SW 1271 (cell line): ENCODE results near the gene DAGLA.

Source experiments
- DNase-seq, 2 experiments: peaks; one replicate each; lab custom pipeline; 2025; lab: John Stamatoyannopoulos, UW

Gene DAGLA

DNA sequence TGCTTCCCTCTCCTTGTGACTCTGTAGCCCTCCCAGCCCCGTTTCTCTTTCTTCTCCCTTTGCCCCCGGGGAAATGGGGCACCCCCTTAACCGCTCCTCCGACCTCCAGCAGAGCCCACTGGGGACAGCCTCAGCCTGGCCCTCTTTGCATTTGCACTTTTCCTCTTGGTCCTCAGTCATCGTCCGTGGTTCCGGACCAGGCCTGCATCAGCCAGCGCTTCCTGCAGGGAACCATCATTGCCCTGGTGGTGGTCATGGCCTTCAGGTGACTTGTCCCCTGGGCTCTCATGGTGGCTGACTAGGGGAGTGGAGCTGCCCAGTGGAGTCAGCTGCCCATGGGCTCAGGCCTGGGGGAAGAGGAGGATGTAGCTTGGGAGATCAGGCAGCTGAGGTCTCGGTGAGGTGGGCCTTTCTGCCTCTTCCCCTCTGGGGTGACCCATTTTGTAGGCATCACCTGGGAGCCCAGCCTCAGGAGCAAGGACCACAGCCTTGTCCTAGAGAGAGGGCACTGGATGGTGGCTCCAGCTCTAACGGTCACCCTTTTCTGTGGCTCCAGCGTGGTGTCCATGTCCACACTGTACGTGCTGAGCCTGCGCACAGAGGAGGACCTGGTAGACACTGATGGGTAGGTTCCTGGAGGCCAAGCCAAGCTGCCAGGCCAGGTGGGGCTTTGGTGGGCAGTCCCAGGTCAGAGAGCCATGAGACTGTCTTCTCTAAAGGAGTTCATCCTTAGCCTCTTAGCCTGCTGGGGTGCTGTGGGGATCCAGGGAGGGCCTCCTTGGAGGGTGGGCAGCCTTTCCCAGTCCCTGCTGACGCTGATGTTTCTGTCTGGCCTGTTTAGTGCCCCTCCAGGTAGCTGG, 99.7 kb downstream of the DAGLA start:
- no peak for DNase-seq

DNA sequence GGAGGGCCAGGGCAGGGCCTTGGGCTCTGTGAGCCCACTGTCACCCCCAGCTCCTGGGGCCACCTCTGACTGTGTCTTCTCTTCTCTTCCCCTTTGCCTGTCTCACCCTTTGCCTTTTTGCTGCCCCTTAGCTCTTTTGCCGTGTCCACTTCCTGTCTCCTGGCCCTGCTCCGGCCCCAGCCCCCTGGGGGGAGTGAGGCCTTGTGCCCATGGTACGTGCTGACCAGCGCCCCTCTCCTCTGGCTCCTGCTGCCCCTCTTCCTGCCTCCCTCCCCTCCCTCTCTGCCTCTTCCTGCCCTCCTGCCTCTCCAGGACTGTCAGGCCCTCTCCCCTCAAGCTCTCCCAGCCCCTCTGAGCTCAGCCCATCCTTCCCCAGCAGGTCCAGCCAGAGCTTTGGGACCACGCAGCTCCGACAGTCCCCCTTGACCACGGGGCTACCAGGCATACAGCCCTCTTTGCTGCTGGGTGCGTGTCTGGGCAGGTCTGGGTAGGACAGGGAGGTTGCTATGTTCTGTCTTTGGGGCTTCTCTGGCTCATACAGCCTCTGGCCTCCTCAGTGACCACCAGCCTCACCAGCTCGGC, 100.5 kb downstream of the DAGLA start:
- DNase-seq, result no peak

DNA sequence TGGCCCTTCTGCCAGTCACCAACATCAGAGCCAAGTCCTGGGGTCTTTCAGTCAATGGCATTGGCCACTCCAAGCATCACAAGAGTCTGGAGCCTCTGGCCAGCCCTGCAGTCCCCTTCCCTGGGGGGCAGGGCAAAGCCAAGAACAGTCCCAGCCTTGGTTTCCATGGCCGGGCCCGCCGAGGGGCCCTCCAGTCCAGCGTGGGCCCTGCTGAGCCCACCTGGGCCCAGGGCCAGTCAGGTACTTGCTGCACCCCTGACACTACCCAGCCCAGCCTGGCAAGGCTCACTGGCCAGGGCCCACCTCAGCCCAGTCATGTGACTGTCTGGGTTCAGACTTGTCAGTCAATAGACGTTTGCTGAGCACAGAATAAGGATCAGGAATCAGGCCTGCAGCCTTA, 101.4 kb downstream of the DAGLA start:
- DNase-seq, result no peak

DNA sequence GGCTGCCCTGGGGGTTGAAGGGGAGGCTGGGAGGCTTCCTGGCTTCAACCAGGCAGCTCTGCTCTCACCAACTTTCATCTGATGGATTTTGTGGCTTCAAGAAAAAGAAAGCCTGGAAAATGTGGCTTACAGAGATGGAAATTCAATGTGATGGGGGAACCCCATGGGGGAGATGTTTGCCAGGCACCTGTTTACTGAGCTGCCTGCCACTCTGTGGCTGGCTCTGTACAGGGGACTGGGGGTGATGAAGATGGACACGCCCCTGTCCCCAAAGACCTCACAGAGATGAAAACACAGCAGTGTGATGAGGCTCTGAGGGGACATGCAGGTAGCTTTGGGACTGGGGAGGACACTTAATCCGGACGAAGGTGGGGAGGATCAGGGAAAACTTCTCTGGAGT, 102.1 kb downstream of the DAGLA start:
- DNase-seq, result no peak

DNA sequence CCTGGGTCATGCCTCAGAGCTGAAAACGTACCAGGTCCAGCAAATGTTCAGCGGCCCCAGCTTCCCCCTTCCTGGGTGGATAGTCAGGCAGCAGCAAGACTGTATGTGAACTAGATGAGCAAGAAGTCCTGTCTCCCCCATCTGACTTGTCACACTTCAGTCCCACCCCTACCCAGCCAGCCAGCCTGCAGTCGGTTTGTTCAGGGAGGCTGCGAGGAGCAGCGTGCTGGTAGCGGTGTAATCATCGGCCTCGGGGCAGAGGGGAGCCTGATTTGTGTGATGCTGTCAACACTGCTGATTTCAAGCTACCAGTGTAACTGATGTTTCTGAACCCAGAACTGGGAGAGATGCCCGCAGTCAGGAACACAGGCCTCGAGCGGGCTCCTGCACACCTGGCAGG, 102.7 kb downstream of the DAGLA start:
- no peak for DNase-seq

DNA sequence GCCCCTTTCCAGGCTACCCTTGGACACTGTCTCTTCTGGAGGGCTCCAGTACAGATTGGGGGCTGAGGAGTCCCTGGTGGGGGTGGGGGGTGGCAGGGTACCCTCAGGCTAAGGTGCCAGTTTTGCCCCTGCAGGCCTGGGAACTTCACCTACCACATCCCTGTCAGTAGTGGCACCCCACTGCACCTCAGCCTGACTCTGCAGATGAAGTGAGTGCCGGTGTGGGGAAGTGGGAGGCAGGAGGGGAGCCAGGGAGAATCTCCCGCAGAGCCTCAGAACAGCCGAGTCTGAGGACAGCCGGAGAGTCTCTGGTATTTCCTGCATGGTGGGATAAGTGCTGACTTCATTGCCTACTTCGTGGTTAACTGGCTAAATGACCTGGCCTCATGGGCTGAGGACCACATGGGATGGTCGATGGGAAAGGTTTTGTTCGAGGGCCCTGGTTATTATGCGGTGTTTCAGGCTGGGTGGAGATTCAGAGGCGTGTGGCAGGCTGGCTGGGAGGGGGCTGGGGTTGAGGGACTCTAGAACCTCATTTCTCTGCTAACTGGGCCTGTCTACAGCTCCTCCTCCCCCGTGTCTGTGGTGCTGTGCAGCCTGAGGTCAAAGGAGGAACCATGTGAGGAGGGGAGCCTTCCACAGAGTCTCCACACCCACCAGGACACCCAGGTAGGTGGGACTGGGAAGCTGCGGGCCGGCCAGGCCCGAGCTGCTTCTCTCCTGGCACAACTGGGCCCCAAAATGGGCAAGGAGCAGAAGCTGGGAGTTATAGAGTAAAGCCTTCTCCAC, 103.7 kb downstream of the DAGLA start:
- DNase-seq, result no peak

DNA sequence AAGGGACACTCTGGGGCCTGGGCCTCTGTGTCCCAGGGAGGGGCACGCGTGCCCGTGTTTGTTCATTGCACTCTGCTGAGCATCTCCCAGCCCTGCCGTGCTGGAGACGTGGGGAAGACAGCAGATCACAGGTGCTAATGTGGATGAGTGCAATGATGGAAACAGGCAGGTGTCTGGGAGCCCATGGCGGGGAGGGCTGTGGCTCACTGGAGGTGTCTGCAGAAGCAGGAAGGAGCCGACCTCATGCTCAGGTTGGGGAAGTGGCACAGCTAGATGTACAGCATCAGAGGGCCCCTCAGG, 104.3 kb downstream of the DAGLA start:
- no peak for DNase-seq

DNA sequence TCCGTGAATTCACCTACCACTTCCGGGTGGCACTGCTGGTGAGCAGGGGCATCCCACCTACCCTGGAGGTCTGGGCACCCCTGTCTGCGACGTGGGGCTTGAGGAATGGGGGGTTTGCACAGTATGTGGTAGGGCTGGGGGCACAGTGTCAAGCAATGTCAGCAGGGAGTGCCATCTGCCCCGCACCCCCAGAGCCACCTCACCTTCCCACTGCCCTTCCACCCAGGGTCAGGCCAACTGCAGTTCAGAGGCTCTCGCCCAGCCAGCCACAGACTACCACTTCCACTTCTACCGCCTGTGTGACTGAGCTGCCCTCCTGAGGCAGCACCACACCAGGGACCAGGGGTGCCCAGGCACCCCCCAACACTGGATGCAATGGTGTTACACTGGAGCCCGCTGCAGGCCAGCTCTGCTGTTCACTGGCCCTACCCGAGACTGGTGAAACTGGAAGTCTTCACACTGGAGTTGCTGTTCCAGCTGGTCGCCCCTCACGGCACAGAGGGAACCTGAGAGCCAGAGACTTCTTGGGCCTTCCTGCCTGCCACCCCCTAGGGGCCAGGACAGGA, 105.7 kb downstream of the DAGLA start:
- no peak for DNase-seq

DNA sequence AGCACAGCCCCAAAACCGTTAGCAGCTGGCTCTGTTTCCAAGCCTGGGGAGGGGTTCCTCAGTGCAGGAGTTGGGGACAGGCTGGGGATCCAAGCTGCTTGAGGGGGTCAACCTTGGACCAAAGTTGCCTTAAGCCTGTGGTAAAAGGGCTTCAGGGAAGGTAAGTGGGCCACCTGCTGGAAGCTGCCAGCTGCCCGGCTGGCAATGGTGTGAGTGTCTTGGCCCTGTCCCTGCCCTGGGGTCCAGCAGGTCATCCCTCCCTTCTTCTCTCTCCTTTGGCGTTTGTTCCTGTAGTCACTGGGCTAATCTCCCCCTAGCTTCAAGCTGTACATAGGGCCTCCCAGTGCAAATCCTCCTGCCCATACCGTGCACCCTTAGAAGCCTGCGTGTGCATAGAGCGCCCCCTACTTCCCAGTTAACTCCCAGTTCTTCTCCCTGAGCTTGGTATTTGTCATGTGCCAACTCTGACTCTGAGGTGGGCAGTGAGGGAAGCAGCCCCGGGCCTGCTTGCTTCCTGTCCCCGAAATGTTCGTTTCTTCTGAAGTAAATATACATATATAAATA, 107.8 kb downstream of the DAGLA start:
- peak in 1 of 2 experiments; percentile 19 for DNase-seq

DNA sequence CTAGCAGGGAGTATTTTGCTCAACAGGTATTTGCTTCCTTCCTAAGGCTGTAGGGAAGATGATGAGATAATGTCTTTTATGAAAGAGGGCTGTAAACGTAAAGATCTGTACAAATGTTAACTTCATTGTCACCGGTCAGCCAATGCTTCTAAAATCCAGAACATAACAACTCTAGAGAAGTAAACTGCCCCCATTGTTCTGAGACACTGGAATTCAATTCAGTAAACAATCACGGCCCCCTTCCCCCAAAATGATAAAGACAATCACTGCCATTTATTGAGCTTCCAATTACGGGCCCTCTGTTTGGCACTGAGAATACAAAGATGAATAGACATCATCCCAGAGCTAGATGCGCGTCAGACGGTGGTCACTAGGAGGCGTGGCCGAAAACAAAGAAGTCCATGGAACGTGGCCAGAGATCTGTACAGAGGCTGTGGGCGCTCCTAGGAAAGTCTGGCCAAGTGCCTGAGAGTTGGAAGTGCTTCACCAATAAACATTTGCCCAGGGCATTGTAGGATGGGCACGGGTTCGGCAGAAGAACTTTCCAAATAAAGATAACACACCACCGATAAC, 111.6 kb downstream of the DAGLA start:
- peak; percentile 35 to 80 for DNase-seq

DNA sequence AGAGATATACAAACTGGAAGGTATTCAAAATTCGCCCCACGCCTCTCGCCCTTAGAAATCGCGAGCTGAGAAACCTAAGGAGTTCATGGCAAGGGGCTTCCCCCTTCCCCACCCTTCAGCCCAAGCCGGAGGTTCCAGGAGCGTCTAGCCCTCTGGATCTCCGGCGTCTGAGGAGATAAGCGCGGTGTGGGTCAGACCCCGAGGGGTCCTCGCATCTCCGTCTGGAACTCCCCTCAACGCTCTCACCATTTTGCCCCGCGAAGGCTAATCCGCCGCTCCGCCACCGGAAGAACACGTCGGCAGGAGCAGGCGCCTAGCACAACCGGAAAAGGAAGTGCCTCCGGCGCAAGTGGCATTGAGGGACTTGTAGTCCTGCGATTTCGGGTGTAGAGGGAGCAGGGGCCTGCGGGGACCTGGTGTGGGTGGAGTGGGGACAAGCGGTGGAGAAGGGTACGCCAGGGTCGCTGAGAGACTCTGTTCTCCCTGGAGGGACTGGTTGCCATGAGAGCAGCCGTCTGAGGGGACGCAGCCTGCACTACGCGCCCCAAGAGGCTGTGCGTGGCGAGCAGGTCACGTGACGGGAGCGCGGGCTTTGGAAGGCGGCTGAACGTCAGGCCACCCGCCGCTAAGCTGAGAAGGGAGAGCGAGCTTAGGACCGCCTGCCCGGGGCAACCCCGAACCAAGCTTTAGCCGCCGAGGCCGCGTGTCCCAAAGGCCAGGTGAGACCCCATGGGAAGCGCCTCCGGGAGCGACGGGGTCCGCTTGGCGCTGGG, 112.3 kb downstream of the DAGLA start, which contains the start of the genes FEN1 and TMEM258:
TSS of gene FEN1 (plus strand) at position 602 of the 773 bp plus-strand sequence. CDS start 2,451 bp downstream, outside the sequence.
TSS of gene TMEM258 (minus strand) at position 290 of the 773 bp plus-strand sequence. CDS start at position 249, 41 bp downstream.
- DNase-seq, result peak; percentile 81 to 93

DNA sequence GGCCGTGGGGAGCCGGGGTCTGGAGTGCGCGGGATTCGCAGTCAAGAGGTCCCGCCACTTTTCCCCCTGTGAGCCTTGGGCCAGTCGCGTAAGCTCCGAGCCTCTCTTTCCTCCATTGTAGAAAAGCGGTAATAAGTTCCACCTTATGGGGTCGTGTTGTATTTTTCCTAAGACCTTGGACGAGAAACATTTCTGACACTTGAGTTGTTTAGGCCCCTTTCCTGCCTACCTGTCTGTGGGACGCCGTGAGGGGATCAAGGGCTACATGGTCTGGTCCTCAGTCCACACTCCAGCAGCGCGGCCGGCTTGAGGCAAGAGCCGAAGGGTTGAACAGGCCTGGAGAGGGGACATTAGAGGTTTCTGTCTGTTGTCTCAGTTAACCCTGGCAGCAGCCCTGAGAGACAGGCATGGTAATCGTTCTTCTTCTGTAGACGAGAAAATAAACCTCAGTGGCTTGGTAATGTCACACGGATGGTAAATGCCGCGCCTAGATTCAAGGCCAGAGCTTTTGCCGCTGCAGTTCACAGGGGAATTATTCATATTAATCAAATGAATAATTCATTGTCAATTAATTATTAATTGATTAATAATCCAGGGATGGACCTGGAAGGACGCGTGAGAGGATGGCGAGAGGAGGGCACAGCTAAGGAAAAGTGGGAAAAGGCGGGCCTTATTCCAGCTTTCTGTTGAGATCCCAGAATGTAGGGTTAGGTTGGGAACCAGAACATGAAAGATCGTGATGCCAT, 113.1 kb downstream of the DAGLA start:
- no peak for DNase-seq

DNA sequence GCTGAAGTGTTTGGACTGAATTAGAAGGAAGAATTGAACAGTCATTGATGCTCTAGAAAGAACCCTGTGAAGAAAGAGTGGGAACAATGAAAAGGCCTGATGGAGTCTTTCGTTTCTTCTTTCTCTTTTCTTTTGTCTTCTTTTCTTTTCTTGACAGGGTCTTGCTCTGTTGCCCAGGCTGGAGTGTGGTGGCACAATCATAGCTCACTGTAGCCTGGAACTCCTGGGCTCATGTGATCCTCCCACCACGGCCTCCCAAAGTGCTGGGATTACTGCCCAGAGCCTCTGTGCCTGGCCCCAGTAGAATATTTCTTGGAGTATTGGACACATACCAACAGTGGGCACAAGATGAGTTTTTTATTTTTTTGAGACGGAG, 113.6 kb downstream of the DAGLA start:
- no peak for DNase-seq

DNA sequence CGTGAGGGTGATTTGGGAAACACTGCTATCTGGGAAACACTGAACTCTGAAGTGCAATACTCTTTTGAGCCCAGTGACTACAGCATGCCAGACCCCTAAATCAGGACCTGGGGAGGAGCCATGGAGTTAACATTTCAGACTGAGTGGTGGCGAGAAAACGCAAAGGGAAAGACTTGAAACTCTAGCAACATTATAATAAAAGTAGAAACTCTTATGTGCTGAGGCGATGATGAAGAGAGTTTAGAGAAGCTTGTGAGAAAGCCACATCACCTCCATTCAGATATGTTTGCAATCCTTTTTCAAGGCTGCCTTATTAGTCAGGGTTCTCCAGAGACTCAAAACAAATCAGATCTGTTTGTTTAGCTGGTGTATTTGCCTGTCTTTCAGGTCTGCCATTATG, 114.4 kb downstream of the DAGLA start:
- DNase-seq, result no peak

DNA sequence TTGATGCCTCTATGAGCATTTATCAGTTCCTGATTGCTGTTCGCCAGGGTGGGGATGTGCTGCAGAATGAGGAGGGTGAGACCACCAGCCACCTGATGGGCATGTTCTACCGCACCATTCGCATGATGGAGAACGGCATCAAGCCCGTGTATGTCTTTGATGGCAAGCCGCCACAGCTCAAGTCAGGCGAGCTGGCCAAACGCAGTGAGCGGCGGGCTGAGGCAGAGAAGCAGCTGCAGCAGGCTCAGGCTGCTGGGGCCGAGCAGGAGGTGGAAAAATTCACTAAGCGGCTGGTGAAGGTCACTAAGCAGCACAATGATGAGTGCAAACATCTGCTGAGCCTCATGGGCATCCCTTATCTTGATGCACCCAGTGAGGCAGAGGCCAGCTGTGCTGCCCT, 115.3 kb downstream of the DAGLA start:
- DNase-seq, result no peak

DNA sequence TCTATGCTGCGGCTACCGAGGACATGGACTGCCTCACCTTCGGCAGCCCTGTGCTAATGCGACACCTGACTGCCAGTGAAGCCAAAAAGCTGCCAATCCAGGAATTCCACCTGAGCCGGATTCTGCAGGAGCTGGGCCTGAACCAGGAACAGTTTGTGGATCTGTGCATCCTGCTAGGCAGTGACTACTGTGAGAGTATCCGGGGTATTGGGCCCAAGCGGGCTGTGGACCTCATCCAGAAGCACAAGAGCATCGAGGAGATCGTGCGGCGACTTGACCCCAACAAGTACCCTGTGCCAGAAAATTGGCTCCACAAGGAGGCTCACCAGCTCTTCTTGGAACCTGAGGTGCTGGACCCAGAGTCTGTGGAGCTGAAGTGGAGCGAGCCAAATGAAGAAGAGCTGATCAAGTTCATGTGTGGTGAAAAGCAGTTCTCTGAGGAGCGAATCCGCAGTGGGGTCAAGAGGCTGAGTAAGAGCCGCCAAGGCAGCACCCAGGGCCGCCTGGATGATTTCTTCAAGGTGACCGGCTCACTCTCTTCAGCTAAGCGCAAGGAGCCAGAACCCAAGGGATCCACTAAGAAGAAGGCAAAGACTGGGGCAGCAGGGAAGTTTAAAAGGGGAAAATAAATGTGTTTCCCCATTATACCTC, 115.8 kb downstream of the DAGLA start:
- DNase-seq, result no peak
